HG02938 (cell line): Measurements from ENCODE around the gene ANO3.

Experiments
- ATAC-seq: cut with Tn5 transposase; IDR thresholded peaks from one replicate; pipeline ENCODE4 v1.9.1; 2021; ENCODE audit warnings: mild to moderate bottlenecking, moderate library complexity; ENCODE audit not compliant: unreplicated experiment

Gene ANO3

DNA sequence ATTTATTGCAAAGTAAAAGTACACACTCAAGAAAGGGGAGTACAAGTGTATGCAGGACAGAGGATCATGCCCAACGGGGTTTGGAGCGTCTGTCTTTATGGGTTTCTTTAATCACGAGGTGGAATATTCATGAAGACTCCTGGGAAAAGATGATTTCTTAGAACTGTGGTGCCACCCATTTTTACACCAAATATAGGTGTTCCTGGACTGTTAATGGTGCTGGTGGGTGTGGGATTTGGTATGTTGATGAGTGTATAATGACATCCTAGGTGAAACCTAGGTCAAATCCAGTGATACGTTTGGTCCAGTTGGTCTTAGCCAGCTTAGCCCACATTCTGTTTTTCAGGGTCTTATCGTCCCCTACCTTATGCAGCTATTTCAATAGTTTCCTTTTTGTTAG, 21.1 kb downstream of the ANO3 start:
- ATAC-seq, result no peak

DNA sequence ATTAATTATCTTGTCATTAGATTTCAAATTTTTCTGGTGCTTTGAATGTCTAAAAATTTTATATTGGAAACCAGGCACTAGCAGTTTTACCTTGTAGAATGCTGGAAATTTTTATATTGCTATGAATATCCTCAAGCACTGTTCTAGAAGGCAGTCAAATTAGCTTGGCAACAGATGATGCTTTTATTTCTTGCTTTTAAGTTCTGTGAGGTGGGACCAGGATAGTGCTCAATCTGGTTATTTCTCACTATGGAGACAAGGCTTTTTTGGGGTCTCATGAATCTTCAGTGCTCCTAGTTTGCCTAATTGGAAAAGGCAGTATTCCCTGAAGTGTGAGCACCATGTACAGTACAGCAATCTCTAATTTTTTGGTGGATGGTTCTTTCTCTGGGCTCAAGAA, 27.1 kb downstream of the ANO3 start:
- no peak for ATAC-seq

DNA sequence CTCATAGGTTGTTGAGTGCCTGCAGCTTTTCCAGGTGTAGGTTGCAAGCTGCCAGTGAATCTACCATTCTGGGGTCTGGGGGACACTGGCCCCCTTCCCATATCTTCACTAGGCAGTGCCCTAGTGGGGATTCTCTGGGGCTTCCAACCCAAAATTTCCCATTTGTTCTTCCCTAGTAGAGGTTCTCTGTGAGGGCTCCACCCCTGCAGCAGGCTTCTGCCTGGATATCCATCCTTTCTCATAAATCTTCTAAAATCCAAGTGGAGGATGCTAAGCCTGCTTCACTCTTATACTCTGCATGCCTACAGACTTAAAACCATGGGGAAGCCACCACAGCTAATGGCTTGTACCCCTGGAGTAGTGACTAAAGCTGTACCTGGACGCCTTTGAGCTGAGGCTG, 33.4 kb downstream of the ANO3 start:
- ATAC-seq, result no peak

DNA sequence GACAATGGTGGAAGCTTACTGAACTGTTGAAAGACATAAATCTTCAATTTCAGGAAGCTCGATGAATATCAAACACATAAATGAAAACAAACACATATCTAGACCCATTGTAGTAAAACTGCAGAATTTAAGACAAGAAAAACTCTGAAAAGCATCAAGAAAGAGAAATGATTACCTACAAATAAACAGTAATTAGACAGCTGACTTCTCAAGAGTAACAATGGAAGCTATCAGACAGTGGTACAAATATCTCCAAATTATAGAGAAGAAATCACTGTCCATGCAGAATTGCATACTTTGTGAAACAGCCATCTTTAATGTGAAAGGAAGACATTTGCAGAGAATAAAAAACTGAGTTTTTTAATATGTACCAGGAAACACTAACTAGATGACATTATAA, 45.7 kb downstream of the ANO3 start:
- ATAC-seq, result no peak

DNA sequence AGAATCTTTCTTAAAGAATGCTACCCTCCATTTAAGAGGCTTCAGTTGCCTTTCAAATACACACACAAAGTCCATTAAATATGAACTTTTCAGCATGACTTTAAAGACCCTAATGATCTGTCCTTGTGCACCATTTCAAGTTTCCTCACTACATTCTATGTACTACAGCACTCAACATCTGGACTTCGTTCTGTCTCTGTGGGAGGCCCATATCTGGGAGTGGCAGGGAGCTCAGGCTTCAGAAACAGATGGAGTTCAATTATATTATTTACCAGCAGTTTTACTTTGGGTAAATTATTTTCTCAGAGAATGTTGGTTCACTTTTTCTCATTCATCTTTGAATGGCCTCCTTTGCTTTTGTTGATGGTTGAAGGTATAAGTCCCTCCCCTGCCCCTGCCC, 67.4 kb downstream of the ANO3 start:
- ATAC-seq, result no peak

DNA sequence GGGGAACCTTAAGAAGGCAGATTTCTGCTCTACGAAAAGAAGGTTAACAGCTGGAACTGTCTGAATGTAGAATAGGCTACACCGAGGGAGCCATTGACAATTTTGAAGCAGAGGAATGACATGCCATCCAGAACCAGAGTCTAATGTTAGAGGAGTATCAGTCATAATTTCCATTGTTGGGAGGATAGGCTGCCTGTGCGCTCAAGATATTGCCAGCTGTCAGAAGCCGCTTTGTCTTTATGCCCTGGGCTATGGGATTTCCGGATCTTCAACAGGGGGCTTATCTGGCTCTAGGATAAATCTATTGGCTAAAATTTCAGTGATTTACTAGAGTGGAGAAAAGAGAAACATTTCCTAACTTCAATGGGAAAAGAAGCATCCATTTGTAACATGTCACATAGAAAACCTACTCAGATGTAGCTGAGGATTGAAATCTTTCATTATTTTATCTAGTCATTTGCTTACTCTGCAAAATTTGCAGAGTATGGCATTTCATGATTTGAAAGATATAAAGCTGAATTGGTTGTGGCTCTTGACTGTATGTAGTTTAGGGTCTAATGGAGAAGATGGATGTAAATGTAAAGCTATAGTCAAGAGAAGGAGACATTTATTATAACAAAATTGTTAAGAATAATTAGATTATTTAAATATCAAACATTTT, 78.9 kb downstream of the ANO3 start:
- no peak for ATAC-seq

DNA sequence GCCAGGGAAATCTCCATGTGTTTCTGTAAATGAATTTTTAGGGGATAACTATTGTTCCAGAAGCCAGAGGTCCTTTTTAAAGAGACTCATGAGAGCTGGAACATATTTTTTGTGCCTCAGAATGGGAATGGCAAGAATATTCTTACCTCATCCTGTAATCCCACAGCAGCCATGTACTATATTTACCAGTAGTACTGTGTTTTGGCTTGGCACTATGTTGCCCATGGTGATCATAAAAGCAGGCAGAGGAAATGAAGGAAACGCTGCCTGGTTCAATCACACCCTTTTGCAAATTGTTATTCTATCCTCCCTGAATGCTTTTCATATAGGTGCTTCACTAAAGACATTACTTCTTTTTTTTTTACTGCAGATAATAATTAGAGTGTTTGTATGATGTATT, 81.0 kb downstream of the ANO3 start:
- ATAC-seq, result no peak

DNA sequence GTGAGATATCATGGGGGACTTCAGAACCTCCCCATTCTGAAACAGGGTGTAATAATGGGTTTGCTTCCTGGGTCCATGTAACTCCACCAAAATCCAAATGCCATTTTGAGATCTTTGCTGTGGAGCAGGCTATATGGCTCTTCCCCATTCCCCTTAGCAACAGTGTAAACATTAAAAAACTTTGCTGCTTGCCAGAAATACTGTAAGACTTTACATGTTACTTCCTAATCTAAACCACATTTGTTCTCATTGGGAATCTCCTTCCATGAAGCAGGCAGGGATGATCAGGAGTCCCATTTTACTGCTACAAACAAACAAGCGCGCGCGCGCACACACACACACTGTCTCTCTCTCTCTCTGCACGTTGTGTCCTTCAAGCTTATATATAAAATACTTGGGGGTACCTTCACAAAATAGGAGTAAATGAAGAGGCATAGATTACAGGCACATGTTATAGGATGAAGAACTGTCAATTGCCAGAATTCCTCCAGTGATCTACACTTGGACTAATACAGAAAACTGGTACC, 86.5 kb downstream of the ANO3 start:
- ATAC-seq, result no peak

DNA sequence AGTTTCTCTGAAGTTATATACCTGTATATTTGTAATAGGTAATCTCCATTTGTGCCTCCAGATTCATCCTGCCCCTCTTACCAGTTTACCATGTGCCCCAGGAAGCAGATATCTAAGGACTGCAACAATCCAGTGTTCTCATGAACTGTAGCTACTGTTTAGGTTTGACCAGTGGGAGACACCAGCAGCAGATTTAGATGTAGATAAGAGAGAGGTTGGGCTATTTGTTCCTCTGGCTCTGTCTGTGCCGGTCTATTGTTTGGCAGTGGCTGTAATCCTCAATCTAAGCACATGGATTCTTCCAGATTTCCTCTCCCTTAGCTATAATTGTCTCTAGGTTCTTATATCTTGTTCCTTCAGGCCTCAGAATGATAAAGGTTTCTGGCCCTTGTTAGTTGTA, 88.4 kb downstream of the ANO3 start:
- no peak for ATAC-seq

DNA sequence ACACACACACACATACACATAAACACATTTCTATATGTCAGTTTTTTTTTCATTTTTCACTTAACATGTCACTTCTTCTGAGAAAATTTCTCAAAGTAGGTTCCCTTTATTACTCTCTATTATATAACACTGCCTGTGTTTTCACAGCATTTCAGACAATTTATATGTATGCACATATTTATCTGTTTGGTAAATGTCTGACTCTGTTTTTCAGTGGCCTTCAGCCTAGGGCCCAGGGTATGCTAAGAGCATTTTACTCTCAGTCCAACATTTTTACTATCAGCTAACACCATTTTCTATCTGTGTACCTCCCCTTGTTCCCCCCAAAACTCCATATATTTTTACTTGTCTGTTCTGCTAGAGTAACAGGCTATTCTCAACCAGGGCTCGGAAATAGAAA, 92.3 kb downstream of the ANO3 start:
- no peak for ATAC-seq

DNA sequence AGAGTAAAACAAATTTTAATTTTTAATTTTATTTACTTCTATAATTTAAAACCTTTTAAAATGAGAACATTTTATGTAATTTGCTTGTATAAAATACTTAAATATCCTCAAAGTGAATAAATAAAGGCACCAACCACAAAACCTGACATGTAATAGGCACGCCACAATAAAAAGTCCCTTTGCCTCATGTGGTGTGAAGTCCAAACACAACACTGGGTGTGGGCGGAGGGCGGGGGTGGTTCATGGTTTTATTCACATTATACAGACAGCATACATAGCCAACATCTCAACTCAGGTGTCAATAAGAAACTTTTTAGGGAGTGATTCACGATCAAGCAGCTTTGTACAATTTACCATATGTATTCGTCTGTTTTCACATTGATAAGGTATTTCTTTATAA, 107.9 kb downstream of the ANO3 start:
- ATAC-seq, result no peak

DNA sequence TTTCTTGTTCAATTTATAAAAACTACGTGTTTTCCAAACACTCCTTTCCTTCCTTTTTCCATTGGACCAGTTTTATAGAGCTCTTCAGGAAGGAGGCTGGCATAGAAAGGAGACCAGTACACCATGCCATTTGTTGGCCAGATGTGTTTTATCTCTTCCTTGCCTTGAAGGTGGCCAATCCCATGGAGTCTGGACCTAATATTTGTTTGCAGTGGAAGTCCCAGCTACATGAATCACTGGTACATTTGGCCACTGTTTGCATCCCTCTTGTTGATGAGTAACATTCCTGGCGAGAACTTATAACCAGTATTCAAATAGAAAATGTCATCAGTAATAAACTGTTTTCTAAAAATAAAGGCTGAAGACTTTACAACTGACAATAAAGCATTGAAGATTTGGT, 110.2 kb downstream of the ANO3 start:
- ATAC-seq, result no peak

DNA sequence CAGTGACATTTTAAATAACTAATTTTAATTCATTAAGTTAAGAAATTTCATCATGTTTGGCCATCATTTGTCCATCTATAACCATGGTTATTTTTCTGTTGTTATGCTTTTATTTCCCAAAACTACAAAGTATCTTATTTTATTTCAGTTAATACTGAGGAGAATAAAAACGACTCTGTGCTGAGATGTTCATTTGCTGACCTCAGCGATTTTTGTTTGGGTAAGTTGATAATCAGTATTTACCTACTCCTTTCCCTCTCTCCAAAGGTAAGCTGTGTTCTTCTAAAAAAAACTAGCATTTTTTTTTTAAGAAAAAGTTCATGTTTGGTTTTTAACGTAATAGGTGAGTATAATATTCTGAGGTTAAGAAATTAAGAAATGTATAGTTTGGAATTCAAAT, 111.7 kb downstream of the ANO3 start:
- no peak for ATAC-seq

DNA sequence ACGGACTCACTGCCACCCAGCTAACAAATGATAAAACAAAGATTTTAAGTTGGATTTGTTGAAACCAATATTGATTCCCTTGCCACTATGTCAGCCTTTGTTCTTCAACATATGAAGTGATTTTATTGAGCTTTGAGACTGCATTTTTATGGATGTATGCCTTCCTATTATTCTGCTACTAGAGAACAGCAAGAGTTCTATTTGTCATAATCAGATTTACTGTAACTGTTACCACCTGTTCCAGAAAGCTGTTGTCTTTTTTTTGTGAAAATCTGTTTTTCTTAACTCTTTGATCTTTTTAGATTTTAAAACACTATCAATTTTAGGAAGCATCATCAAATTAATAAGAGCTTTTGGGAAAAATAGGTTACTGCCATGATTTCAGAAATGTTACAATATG, 125.7 kb downstream of the ANO3 start:
- no peak for ATAC-seq

DNA sequence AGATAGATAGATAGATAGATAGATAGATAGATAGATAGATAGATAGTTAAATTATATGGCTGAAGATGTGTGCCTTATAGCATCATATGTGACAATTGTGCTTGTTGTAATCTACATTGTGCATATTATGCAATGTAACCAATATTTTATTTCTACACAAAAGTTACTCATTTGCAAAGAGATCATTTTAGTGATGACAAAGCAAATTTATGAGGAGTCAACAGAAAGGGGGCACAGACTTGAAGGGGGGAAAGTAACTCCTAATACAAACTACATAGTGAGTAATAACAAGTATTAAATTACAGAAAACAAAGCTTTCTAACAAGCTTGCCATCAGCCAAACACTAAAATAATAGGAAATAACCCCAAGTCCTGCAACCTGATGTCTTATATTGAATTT, 133.3 kb downstream of the ANO3 start:
- no peak for ATAC-seq

DNA sequence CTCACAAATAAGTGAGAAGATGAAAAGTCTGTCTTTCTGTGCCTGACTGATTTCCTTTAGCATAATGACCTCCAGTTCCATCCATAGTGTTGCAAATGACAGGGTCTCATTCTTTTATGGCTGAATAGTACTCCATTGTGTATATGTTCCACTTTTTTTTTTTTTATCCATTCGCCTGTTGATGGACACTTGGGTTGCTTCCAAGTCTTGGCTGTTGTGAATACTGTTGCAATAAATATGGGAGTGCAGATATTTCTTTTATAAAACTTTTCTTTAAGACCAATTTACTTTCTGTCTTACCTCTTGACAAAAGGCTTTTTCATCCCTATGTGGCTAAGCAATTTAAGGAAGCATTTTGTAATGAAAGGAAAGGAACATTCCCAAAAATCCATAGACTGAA, 135.6 kb downstream of the ANO3 start:
- ATAC-seq, result no peak

DNA sequence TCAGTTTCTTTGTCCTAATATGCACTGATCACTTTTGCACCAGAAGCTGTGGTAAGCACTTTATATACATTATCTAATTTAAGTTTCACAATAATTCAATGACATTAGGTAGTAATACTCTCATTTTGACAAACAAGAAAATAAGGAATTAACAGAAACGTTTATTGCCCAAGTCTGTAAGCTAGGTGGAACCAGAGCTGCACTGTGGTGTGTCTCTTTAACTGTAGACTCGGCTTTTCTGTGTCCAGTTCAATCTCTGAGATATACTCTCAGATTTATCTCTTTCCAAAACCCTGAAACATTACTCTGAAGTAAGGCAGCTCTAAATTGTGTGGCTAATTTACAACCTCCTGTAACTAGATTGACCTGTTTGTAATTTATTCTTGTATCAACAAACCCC, 139.1 kb downstream of the ANO3 start:
- no peak for ATAC-seq

DNA sequence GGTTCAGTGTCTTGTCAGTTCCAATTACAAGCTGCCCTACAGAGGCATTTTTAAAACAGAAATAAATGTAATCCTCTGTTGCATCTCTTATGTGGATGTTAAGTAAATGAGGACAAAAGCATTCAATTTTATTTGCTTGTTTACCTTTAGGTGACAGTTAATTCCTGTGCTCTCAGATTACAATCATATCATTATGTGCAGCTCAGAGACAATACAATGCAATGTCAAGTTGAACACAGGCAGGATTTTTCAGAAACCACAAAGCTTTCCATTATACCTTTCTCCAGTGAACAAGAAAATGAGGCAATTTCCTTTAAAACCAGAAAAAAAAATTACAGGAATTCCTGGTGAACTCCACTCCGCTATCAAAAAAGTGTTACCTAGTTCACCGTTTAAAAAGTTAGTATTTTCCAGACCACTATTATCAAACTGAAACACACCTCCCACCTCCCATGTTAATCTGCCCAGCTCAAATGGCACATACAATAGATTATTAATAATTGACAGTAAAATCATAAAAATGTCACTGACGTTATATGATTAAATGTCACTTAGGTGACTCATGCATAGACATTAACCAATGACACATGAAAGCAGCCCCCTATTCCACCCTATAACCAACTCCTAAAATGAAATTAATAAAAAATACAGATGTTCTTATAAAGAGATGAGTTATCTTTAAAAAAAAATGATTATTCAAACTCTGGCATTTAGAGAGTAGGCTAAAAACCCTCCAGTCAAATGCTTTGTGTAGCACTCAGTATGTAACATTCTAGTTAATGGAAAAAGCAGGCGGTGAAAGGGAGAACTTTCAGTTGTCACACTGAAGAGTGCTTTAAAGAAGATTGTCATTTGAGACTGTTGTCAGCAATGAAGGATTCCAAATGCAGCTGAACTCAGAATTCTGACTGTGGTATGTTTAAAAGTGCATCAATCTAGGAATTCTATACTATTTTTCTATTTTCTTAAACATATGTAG, 141.6 kb downstream of the ANO3 start:
- no peak for ATAC-seq

DNA sequence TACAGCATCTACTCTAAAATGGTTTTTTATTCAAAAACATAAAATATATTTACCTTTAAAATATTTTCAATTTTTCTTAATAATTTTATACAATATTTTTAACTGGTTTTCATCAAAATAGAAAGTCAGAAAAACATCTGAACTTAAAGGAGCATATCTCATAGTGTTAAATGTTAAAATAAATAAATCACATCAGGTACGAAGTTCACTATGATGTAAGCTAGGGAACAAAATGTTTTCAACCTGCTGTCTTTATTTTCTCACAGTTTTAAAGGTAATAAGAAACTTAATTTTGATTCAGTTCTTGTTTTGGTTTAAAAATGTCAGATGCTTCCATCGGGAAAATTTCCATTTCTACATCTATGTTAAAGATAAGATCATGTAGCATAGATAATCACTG, 142.5 kb downstream of the ANO3 start:
- no peak for ATAC-seq

DNA sequence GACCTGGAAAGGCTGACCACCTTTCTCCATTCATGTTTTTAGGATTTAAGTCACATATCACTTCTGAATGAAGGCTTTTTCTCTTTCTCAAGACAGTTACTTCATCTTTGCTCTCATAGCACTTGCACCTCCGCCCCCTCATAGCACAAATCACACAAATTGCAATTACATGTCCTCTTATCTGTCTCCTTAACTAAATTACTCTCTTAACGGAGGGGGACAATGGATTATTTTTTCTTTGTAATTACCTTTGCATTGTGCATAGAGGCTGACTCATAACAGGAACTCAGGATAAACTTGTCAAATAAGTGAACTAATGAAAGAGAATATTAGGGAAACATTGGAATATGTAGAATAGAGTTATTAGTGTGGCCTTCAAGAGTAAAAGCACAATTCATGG, 145.5 kb downstream of the ANO3 start:
- no peak for ATAC-seq

DNA sequence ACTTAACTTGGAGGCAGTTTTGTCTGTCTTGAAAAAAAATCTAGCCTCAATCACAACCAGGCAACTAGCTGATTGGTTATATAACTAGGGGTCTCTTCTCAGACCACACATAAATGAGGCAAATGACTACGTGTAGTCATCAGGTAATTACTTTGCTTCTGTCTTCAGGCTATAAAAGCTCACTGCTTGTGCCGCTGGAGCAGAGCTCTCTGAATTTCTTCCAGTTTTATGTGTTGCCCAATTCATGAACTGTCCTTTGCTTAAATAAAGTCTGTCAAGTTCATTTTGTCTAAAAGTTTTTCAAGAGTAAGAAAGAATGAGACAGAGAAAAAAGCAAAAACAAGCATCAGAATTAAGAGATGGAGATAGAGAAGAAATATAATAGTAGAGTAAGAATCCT, 146.8 kb downstream of the ANO3 start:
- no peak for ATAC-seq

DNA sequence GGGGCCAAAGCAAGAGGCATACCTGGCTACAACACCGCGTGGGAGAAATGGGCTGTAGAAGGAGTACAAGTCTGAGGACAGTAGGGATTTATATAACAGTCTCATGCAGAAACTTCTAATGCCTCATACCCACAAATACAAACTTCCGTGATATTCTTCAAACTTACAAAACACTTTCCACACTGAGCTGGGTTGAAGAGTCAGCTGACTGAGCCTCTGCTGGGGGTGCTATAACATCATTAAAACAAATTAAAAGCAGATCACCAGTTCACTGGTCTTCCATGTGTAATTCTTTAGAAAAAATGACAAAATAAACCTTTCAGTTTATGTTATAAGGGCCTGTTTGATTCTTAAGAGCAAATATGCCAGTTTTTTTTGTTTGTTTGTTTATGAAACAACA, 148.1 kb downstream of the ANO3 start:
- no peak for ATAC-seq
